GM12892 (cell line): ENCODE measurements around the gene ZNHIT1.
"Not testable (repeated sequence)": the region's sequence is repeated elsewhere in the genome, so short reads cannot be mapped to it uniquely, and the experiment has no call there.

Source experiments
- DNase-seq: peaks from one replicate; pipeline ENCODE4 v3.0.0; 2011; ENCODE audit not compliant: insufficient read length
- FAIRE-seq: peaks from 2 replicates; lab custom pipeline; 2011; peaks lifted over from hg19 to GRCh38; lab: Jason Lieb, UNC
- POLR2A ChIP-seq: IDR thresholded peaks from 2 replicates; pipeline ENCODE4 v1.6.1; 2011; ENCODE audit warnings: low read depth, low read length, control low read depth
- POLR2AphosphoS5 ChIP-seq: IDR thresholded peaks from 2 replicates; pipeline ENCODE4 v1.6.1; 2011; ENCODE audit warnings: low read depth, low read length, control low read depth
- TAF1 ChIP-seq: IDR thresholded peaks from 2 replicates; pipeline ENCODE4 v1.6.1; 2011; ENCODE audit warnings: low read depth, mild to moderate bottlenecking, control low read depth, low read length, borderline replicate concordance

ZNHIT1 gene

GRCh38 chr7:101240226-101241014, 22.5 kb downstream of the ZNHIT1 start:
- DNase-seq: no peak

GRCh38 chr7:101241015-101241363, 23.0 kb downstream of the ZNHIT1 start:
- no peak for TF ChIP-seq POLR2A
- no peak for TF ChIP-seq TAF1
- no peak for TF ChIP-seq POLR2AphosphoS5
- DNase-seq: no peak
- no peak for FAIRE-seq

More at GRCh38 chr7:101240226-101241014, 22.5 kb downstream of the ZNHIT1 start:
- TF ChIP-seq POLR2AphosphoS5: no peak
- TF ChIP-seq TAF1: no peak
- no peak for TF ChIP-seq POLR2A
- FAIRE-seq: no peak

GRCh38 chr7:101241443-101242349, 23.7 kb downstream of the ZNHIT1 start:
- FAIRE-seq: no peak
- TF ChIP-seq POLR2AphosphoS5 (no peak), TAF1 (no peak), POLR2A (no peak)
- DNase-seq: no peak

- TF ChIP-seq POLR2AphosphoS5 (no peak), POLR2A (no peak), TAF1 (no peak)
- FAIRE-seq: no peak
- DNase-seq: no peak
Observed at GRCh38 chr7:101243646-101244374, 25.8 kb downstream of the ZNHIT1 start.

GRCh38 chr7:101244375-101245146, 26.6 kb downstream of the ZNHIT1 start, which contains the start of gene FIS1:
FIS1 (minus strand) TSS chr7:101245081; CDS start chr7:101245004, 77 bp downstream.
- FAIRE-seq (peak; percentile 91), DNase-seq (peak; percentile 91)
- peak; percentile 86 for TF ChIP-seq POLR2AphosphoS5
- TF ChIP-seq POLR2A: peak; percentile 74; the same call in 1 of the 2 replicates
- peak; percentile 48; the same call in 1 of the 2 replicates for TF ChIP-seq TAF1

- no peak for FAIRE-seq
- DNase-seq: no peak
- 0 out of 2 replicates have a peak, but pooled peaks have one; percentile 3 for TF ChIP-seq POLR2A
- 0 out of 2 replicates have a peak, but pooled peaks have one; percentile 1 for TF ChIP-seq POLR2AphosphoS5
- no peak for TF ChIP-seq TAF1
Observed at GRCh38 chr7:101245147-101245668, 27.2 kb downstream of the ZNHIT1 start.

GRCh38 chr7:101248276-101248675, 30.3 kb downstream of the ZNHIT1 start:
- no peak for FAIRE-seq
- TF ChIP-seq TAF1: no peak
- TF ChIP-seq POLR2AphosphoS5: no peak
- TF ChIP-seq POLR2A: no peak
- no peak for DNase-seq

GRCh38 chr7:101250324-101250723, 32.4 kb downstream of the ZNHIT1 start:
- TF ChIP-seq POLR2AphosphoS5 (no peak), POLR2A (no peak), TAF1 (no peak)
- no peak for DNase-seq
- FAIRE-seq: no peak

- peak; percentile 96 for DNase-seq
- FAIRE-seq: peak; percentile 98
Observed at GRCh38 chr7:101251871-101252659, 34.1 kb downstream of the ZNHIT1 start.

GRCh38 chr7:101253199-101253598, 35.2 kb downstream of the ZNHIT1 start:
- DNase-seq, FAIRE-seq: not testable (repeated sequence)

More at GRCh38 chr7:101251871-101252659, 34.1 kb downstream of the ZNHIT1 start:
- TF ChIP-seq POLR2A (peak; percentile 86), TAF1 (peak; percentile 67; the same call in 1 of the 2 replicates), POLR2AphosphoS5 (peak; percentile 90)
